Breast epithelium (tissue), 3 donors: ENCODE data around the gene NNMT.

Experiments used
- CTCF ChIP-seq, 3 donors: fragments of 450-650 bp; IDR thresholded peaks; one replicate each; pipeline ENCODE4 v1.5.1; 2016 to 2017; ENCODE audit warnings: antibody characterized with exemption in 3 of 3, mild to moderate bottlenecking in 3 of 3, moderate library complexity in 3 of 3
- POLR2AphosphoS5 ChIP-seq, 3 donors: sonication (generic); formaldehyde crosslinking; IDR thresholded peaks; one replicate each; pipeline ENCODE4 v1.6.1; 2017; ENCODE audit warnings: antibody characterized with exemption in 3 of 3

- no peak for TF ChIP-seq CTCF (IDR thresholded peaks at IDR 0.05)
- TF ChIP-seq POLR2AphosphoS5 (IDR thresholded peaks at IDR 0.05): no peak
Measured at GRCh38 chr11:114301927-114302326, 5.7 kb downstream of the NNMT start.
